K562 (cell line): ENCODE results near the gene UGT1A6. TPM values are rescaled to one million over a fixed set of nuclear protein-coding genes. Genes with fewer than 3 reads are reported as not detected.

ENCODE experiments used
- polyA plus RNA-seq, 8 experiments: library from polyadenylated mRNA; depleted of rRNA in 4 of 8; stranded (reverse) in 5 of 8; unstranded in 3 of 8; fragments of >200 nt; fragmentation: Nextera tagmentation in 2 of 8; fragmentation: Illumina TruSeq in 1 of 8; extraction: Ambion mirVana in 2 of 8; extraction: Trizol in 1 of 8; gene quantifications; 2 replicates each; pipeline versions ENCODE4 v1.2.1 to v1.2.3, GENCODE V29; 2011 to 2014; ENCODE audit warnings: inconsistent platforms in 1 of 8, missing spikeins in 1 of 8
- total RNA-seq, 7 experiments: library from RNA; depleted of rRNA in 6 of 7; stranded (reverse); fragments of >200 nt in 6 of 7; fragmentation: Illumina TruSeq in 2 of 7; extraction: Trizol in 2 of 7; gene quantifications; 2 replicates each; pipeline versions ENCODE4 v1.2.1 to v1.2.3, GENCODE V29; 2011 to 2021; ENCODE audit warnings: low replicate concordance in 1 of 7
- TF ChIP-seq, protein P1 (sequence below), 2 experiments: fragments of 450-650 bp; formaldehyde crosslinking in 1 of 2; IDR thresholded peaks; 2 replicates each; pipeline versions ENCODE4 v1.4.0 to v1.6.1; 2014 to 2020; ENCODE audit warnings: mild to moderate bottlenecking in 2 of 2, borderline replicate concordance in 1 of 2, low read depth in 1 of 2

UGT1A6 gene
- total and polyA plus RNA-seq, 9 of the 15 experiments (the other 6 are each of a cell fraction or from before 2014, with no cell fraction given), result not detected

- TF ChIP-seq, protein P1, sequence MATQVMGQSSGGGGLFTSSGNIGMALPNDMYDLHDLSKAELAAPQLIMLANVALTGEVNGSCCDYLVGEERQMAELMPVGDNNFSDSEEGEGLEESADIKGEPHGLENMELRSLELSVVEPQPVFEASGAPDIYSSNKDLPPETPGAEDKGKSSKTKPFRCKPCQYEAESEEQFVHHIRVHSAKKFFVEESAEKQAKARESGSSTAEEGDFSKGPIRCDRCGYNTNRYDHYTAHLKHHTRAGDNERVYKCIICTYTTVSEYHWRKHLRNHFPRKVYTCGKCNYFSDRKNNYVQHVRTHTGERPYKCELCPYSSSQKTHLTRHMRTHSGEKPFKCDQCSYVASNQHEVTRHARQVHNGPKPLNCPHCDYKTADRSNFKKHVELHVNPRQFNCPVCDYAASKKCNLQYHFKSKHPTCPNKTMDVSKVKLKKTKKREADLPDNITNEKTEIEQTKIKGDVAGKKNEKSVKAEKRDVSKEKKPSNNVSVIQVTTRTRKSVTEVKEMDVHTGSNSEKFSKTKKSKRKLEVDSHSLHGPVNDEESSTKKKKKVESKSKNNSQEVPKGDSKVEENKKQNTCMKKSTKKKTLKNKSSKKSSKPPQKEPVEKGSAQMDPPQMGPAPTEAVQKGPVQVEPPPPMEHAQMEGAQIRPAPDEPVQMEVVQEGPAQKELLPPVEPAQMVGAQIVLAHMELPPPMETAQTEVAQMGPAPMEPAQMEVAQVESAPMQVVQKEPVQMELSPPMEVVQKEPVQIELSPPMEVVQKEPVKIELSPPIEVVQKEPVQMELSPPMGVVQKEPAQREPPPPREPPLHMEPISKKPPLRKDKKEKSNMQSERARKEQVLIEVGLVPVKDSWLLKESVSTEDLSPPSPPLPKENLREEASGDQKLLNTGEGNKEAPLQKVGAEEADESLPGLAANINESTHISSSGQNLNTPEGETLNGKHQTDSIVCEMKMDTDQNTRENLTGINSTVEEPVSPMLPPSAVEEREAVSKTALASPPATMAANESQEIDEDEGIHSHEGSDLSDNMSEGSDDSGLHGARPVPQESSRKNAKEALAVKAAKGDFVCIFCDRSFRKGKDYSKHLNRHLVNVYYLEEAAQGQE (IDR thresholded peaks at IDR 0.05; ENCODE audit: borderline replicate concordance), result peak; percentile 64
- TF ChIP-seq, protein P1 (CRISPR knock-in tag; IDR thresholded peaks at IDR 0.05; ENCODE audit: low read depth), result no peak
These were observed 18.8 kb downstream of the UGT1A6 start (continued) for GRCh38 chr2:233711312-233712008.
